Measurements from ENCODE around the gene RDM1. TPM values are rescaled to one million over a fixed set of nuclear protein-coding genes. Genes with fewer than 3 reads are reported as not detected.

Gene RDM1
- total and polyA plus RNA-seq, 2 of the 4 experiments (the other 2 are of a cell fraction): 0.18 TPM; not detected in 1

- BruUV-seq (replicated peaks): no TSS peak
- no peak overlapping the region for H3K4me2 ChIP-seq (ENCODE audit: low read depth, low read length)
Observed at GRCh38 chr17:35914354-35914753, 16.2 kb downstream of the RDM1 start.

More at GRCh38 chr17:35914354-35914753, 16.2 kb downstream of the RDM1 start:
- intact Hi-C loops (cut with micrococcal nuclease): no loop called here
- CTCF ChIA-PET: no interaction called here
- H4K5ac ChIP-seq (ENCODE audit: low read depth, low read length): no peak overlapping the region
- no peaks in the 10 kb centered on the region; the same call in 1 of the 2 replicates for H4K20me1 ChIP-seq (ENCODE audit: insufficient read depth, low read length)
- in situ Hi-C loops (cut with MboI; ENCODE audit: low sequenced_read_pairs): no loop called here
- H4K91ac ChIP-seq (ENCODE audit: insufficient read depth, low read depth, low read length): no peak overlapping the region
- no peaks in the 10 kb centered on the region for H3K9me3 ChIP-seq (ENCODE audit: control insufficient read depth, insufficient read depth, low read length)
- no peak for ATAC-seq (ENCODE audit: low read depth)
- H2BK5ac ChIP-seq (ENCODE audit: low read depth, low read length, poor library complexity, severe bottlenecking): no peak overlapping the region
- POLR2A ChIA-PET (ENCODE audit: unreplicated experiment): no interaction called here
- WGBS, 2 experiments (ENCODE audit: extremely low coverage in 2 of 2, insufficient read length in 1 of 2): no CpG with 5 or more reads among the region's 1 CpG
- H3K36me3 ChIP-seq (ENCODE audit: control insufficient read depth, insufficient read depth, low read length): no peaks in the 10 kb centered on the region
- H3K4me3 ChIP-seq (ENCODE audit: insufficient read depth, low read depth, low read length): no peak overlapping the region
- dilution Hi-C loops (cut with HindIII; ENCODE audit: low sequenced_read_pairs, unreplicated experiment): no loop called here
- no peak for TF ChIP-seq SMC3 (IDR thresholded peaks at IDR 0.05; ENCODE audit: low read depth, low read length)
- TF ChIP-seq USF2 (IDR thresholded peaks at IDR 0.05; ENCODE audit: low read depth, low read length): no peak
- no peak for TF ChIP-seq RAD21 (IDR thresholded peaks at IDR 0.05; ENCODE audit: low read length)
- TF ChIP-seq CEBPB (IDR thresholded peaks at IDR 0.05; ENCODE audit: low read depth, low read length): no peak
- no peak for TF ChIP-seq MAFK (IDR thresholded peaks at IDR 0.05; ENCODE audit: low read depth, low read length)
- no peak for TF ChIP-seq NFE2L2 (IDR thresholded peaks at IDR 0.05; ENCODE audit: low read depth, low read length)
- no peak for TF ChIP-seq BHLHE40 (IDR thresholded peaks at IDR 0.05; ENCODE audit: low read depth, low read length)
- TF ChIP-seq CHD1 (IDR thresholded peaks at IDR 0.05; ENCODE audit: low read depth, low read length): no peak
- TF ChIP-seq, protein P1, sequence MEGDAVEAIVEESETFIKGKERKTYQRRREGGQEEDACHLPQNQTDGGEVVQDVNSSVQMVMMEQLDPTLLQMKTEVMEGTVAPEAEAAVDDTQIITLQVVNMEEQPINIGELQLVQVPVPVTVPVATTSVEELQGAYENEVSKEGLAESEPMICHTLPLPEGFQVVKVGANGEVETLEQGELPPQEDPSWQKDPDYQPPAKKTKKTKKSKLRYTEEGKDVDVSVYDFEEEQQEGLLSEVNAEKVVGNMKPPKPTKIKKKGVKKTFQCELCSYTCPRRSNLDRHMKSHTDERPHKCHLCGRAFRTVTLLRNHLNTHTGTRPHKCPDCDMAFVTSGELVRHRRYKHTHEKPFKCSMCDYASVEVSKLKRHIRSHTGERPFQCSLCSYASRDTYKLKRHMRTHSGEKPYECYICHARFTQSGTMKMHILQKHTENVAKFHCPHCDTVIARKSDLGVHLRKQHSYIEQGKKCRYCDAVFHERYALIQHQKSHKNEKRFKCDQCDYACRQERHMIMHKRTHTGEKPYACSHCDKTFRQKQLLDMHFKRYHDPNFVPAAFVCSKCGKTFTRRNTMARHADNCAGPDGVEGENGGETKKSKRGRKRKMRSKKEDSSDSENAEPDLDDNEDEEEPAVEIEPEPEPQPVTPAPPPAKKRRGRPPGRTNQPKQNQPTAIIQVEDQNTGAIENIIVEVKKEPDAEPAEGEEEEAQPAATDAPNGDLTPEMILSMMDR (conservative IDR thresholded peaks at IDR 0.05; ENCODE audit: low read depth, low read length): no peak
- TF ChIP-seq MAZ (IDR thresholded peaks at IDR 0.05; ENCODE audit: borderline replicate concordance, low read depth, low read length): no peak
- no peak for TF ChIP-seq POLR2A (IDR thresholded peaks at IDR 0.05; ENCODE audit: low read depth, low read length)
- TF ChIP-seq FOS (IDR thresholded peaks at IDR 0.05; ENCODE audit: low read depth, low read length): no peak
- no peak for TF ChIP-seq RCOR1 (IDR thresholded peaks at IDR 0.05; ENCODE audit: insufficient replicate concordance, low read length)
- no peak for TF ChIP-seq MXI1 (IDR thresholded peaks at IDR 0.05; ENCODE audit: borderline replicate concordance, low read depth, low read length)
- no peak for TF ChIP-seq ELK1 (IDR thresholded peaks at IDR 0.05; ENCODE audit: borderline replicate concordance, low read depth, low read length)
- TF ChIP-seq RFX5 (IDR thresholded peaks at IDR 0.05; ENCODE audit: low read depth, low read length): no peak
- H3K23ac ChIP-seq (ENCODE audit: low read depth, low read length): no peak overlapping the region
- no peak overlapping the region for H2BK15ac ChIP-seq (ENCODE audit: low read depth, low read length)
- H3K9me1 ChIP-seq (ENCODE audit: insufficient read depth, low read length): no peaks in the 10 kb centered on the region; the same call in 1 of the 2 replicates
- H2AK9ac ChIP-seq (replicated peaks; ENCODE audit: low read depth, low read length, poor library complexity): no peak overlapping the region
- H3K79me1 ChIP-seq (ENCODE audit: low read depth in 1 of 2, low read length in 2 of 2): no peaks in the 10 kb centered on the region
- DNase-seq: no peak
- no peak overlapping the region for H2BK120ac ChIP-seq (ENCODE audit: low read depth, low read length)
- no peak overlapping the region for H3K56ac ChIP-seq (ENCODE audit: extremely low read depth, insufficient read depth, low read length)
- no peak overlapping the region for H2BK20ac ChIP-seq (ENCODE audit: low read depth, low read length)
- H2AFZ ChIP-seq (replicated peaks; ENCODE audit: low read length, poor library complexity): no peak overlapping the region
- H3K27ac ChIP-seq (ENCODE audit: insufficient read depth, low read length): no peak overlapping the region
- H3K27me3 ChIP-seq (ENCODE audit: control insufficient read depth, insufficient read depth, low read length): peaks cover 2% of the 10 kb centered on the region; the same call in 1 of the 2 replicates
- no peak overlapping the region for H3K9ac ChIP-seq (ENCODE audit: low read depth, low read length)
- H3K14ac ChIP-seq (replicated peaks; ENCODE audit: low read depth, low read length): no peak overlapping the region
- H3K18ac ChIP-seq (ENCODE audit: low read depth, low read length): no peak overlapping the region
- H3K4ac ChIP-seq (ENCODE audit: low read depth, low read length): no peak overlapping the region
- no peaks in the 10 kb centered on the region for H3K4me1 ChIP-seq (ENCODE audit: control insufficient read depth, insufficient read depth, low read length)
- H2AK5ac ChIP-seq (ENCODE audit: low read depth, low read length): no peak overlapping the region
- H4K8ac ChIP-seq (ENCODE audit: low read depth in 2 of 2, low read length in 2 of 2): no peak overlapping the region
